H1 (cell line): ENCODE results near the gene RBP7. TPM values are rescaled to one million over a fixed set of nuclear protein-coding genes. Genes with fewer than 3 reads are reported as not detected.

Source experiments
- E2F6 ChIP-seq: IDR thresholded peaks from 2 replicates; pipeline ENCODE4 v1.6.1; 2012; ENCODE audit warnings: inconsistent platforms
- RAD21 ChIP-seq, 2 experiments: IDR thresholded peaks in 1 of 2; conservative IDR thresholded peaks in 1 of 2; 2 replicates each; pipeline ENCODE4 v1.6.1; 2011; ENCODE audit warnings: low read depth in 2 of 2, low read length in 2 of 2, improper control_type of control experiment in 1 of 2, inconsistent platforms in 1 of 2, mild to moderate bottlenecking in 1 of 2, moderate library complexity in 1 of 2
- polyA plus RNA-seq, 7 experiments: library from polyadenylated mRNA; depleted of rRNA in 3 of 7; stranded (reverse) in 5 of 7; unstranded in 2 of 7; fragments of >200 nt in 5 of 7; fragments of 200-250 nt in 2 of 7; gene quantifications; 1 replicate in 5 of 7; 2 replicates in 1 of 7; 4 replicates in 1 of 7; pipeline versions ENCODE4 v1.2.1 to v1.2.3, GENCODE V29; 2011 to 2013; ENCODE audit warnings: missing spikeins in 2 of 7, mixed read lengths in 2 of 7
- total RNA-seq: library from RNA; stranded (reverse); fragmentation: NEBNext Ultra II Directional; extraction: Animal tissue kit (Norgen Biotek cat#: 25700); gene quantifications from 2 replicates; pipeline ENCODE4 v1.2.1, GENCODE V29; 2021

Gene RBP7
- total and polyA plus RNA-seq, 2 of the 8 experiments (the other 6 are each of a cell fraction or from before 2014, with no cell fraction given) = 5.7 to 7.2 TPM

DNA sequence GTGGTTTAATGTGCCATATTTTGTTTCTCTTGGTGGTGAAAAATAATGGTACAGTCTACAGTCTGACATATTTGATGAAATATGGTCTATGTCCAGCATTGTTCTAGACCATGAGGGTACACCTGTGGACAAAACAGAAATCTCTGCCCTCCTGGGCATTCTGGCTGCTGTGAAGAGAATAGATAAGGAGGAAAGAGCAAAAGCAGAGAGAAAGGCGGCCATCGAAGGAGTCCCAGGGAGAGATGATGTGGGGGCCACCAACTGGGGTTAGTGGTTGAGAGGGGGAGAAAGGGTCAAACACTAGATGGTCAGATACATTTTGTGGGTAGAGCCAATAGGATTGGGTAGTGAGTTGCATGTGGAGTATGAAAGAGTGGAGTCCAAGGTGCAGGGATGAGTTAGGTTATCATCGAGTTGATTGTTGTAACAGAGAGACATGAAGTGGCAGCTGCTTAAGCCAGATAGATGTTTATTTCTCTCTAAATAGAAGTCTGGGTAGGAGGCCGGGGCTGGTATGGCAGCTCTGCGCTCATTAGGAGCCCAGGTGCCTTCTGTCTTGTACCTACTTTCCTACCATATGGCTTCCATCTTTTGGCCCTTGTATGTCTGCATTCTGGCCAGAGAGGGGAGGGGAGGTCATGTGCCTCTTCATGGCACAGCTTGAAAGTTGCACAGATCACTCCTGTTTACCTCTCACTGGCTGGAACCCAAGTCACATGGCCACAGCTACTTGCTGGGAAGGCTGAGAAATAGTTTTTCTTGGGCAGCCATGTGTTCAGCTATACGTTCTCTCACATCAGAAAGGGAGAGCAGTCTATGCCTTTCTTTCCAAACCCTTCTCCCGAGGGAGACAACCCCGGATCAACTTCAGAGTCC lies 48.7 kb downstream of the RBP7 start (continued):
- TF ChIP-seq RAD21 (IDR thresholded peaks at IDR 0.05 in 1 of 2, conservative IDR thresholded peaks at IDR 0.05 in 1 of 2; ENCODE audit: low read depth in 2 of 2, low read length in 2 of 2) (no peak), E2F6 (no peak)
